Hepatocyte (in vitro differentiated cells): Measurements from ENCODE around the gene HSD3B7.

ENCODE experiments used
- EZH2phosphoT487 ChIP-seq: fragments of 200-600 bp; sonication (generic); IDR thresholded peaks from one replicate; pipeline ENCODE4 v1.6.1; 2018; ENCODE audit warnings: antibody characterized with exemption, mild to moderate bottlenecking, low read depth, moderate library complexity; ENCODE audit not compliant: unreplicated experiment, severe bottlenecking
- TF ChIP-seq, protein P1 (sequence below): fragments of 200-600 bp; sonication (generic); IDR thresholded peaks from 2 replicates; pipeline ENCODE4 v1.5.1; 2016; ENCODE audit warnings: antibody characterized with exemption, mild to moderate bottlenecking; ENCODE audit not compliant: poor library complexity

DNA sequence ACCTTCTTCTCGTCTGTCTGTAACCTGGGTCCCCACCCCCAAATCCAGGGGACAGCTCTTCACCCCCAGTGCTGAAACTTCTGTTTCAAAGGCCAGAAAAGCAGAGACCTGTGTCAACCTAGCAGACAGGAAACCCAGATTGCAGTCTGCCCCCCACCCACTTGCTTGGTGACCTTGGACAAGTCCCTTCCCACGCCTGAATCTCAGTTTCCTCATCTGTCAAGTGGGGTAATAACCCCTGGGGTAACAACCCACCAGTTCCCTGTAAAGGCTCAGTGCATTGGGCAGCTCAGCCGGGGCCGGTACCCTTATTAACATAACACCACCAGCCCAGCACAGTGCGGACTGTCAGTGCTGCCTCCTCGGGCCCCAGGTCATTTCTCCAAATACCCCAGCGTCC lies 24.1 kb downstream of the HSD3B7 start:
- TF ChIP-seq, protein P1, sequence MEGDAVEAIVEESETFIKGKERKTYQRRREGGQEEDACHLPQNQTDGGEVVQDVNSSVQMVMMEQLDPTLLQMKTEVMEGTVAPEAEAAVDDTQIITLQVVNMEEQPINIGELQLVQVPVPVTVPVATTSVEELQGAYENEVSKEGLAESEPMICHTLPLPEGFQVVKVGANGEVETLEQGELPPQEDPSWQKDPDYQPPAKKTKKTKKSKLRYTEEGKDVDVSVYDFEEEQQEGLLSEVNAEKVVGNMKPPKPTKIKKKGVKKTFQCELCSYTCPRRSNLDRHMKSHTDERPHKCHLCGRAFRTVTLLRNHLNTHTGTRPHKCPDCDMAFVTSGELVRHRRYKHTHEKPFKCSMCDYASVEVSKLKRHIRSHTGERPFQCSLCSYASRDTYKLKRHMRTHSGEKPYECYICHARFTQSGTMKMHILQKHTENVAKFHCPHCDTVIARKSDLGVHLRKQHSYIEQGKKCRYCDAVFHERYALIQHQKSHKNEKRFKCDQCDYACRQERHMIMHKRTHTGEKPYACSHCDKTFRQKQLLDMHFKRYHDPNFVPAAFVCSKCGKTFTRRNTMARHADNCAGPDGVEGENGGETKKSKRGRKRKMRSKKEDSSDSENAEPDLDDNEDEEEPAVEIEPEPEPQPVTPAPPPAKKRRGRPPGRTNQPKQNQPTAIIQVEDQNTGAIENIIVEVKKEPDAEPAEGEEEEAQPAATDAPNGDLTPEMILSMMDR: no peak
- no peak for TF ChIP-seq EZH2phosphoT487
